Endothelial cell of umbilical vein (primary cell): ENCODE measurements around the gene SAC3D1. TPM values are rescaled to one million over a fixed set of nuclear protein-coding genes. Genes with fewer than 3 reads are reported as not detected.

Experiments
- BruUV-seq: library from RNA; stranded (reverse); fragments of 400-500 nt; replicated peaks from 2 replicates; lab custom pipeline; 2021; lab: Mats Ljungman, UMichigan
- CTCF ChIA-PET: fragments of 300-600, 350-600 bp; sonication (Branson Sonifier 250); formaldehyde crosslinking; loops from one replicate; lab custom pipeline; 2021; ENCODE audit warnings: antibody characterized with exemption, inconsistent platforms; lab: Charles Lee
- POLR2A ChIA-PET: fragments of 300-600, 350-600 bp; sonication (Branson Sonifier 250); formaldehyde crosslinking; loops from one replicate; lab custom pipeline; 2021; ENCODE audit warnings: antibody characterized with exemption, inconsistent platforms; lab: Charles Lee
- DNase-seq: peaks from one replicate; pipeline ENCODE4 v3.0.0-alpha.2; 2011; ENCODE audit warnings: low read depth, low spot score
- FAIRE-seq: peaks from 2 replicates; lab custom pipeline; 2011; peaks lifted over from hg19 to GRCh38; lab: Jason Lieb, UNC
- H2AFZ ChIP-seq: 2 replicates; pipeline ENCODE4 v1.6.0; 2012; ENCODE audit warnings: low read depth, low read length, control low read depth, inconsistent platforms
- H3K27ac ChIP-seq: 2 replicates; pipeline ENCODE4 v1.5.1; 2011; ENCODE audit warnings: low read depth, mild to moderate bottlenecking, control low read depth, low read length, moderate library complexity; ENCODE audit not compliant: insufficient read depth
- H3K27me3 ChIP-seq, 2 experiments: 2 replicates each; pipeline versions ENCODE4 v1.6.0 to v1.6.1; 2011; ENCODE audit warnings: low read length in 2 of 2, mixed read lengths in 1 of 2; ENCODE audit not compliant: control insufficient read depth in 2 of 2, insufficient read depth in 2 of 2
- H3K36me3 ChIP-seq, 2 experiments: 2 replicates in 1 of 2; 3 replicates in 1 of 2; pipeline ENCODE4 v1.5.1; 2011; ENCODE audit warnings: low read length in 2 of 2, mild to moderate bottlenecking in 1 of 2, moderate library complexity in 1 of 2; ENCODE audit not compliant: control insufficient read depth in 2 of 2, insufficient read depth in 2 of 2; ENCODE audit errors: extremely low read depth in 1 of 2
- H3K4me1 ChIP-seq: 3 replicates; pipeline ENCODE4 v1.5.1; 2011; ENCODE audit warnings: mild to moderate bottlenecking, low read length; ENCODE audit not compliant: control insufficient read depth, insufficient read depth; ENCODE audit errors: extremely low read depth
- H3K4me2 ChIP-seq: 2 replicates; pipeline ENCODE4 v1.6.1; 2011; ENCODE audit warnings: low read length, control low read depth, mixed read lengths; ENCODE audit not compliant: insufficient read depth
- H3K4me3 ChIP-seq, 3 experiments: fragments of 200-600 bp in 1 of 3; sonication (generic), shearing (Covaris generic) in 1 of 3; replicated peaks in 1 of 3; 2 replicates each; pipeline ENCODE4 v1.5.1; 2011 to 2016; ENCODE audit warnings: control low read depth in 3 of 3, low read length in 3 of 3, mild to moderate bottlenecking in 2 of 3, inconsistent platforms in 1 of 3, low read depth in 1 of 3, moderate library complexity in 1 of 3; ENCODE audit not compliant: insufficient read depth in 1 of 3
- H3K79me2 ChIP-seq: 2 replicates; pipeline ENCODE4 v1.6.0; 2012; ENCODE audit warnings: low read length, inconsistent platforms; ENCODE audit not compliant: control insufficient read depth, insufficient read depth
- H3K9ac ChIP-seq: replicated peaks from 2 replicates; pipeline ENCODE3; 2011; ENCODE audit warnings: low read length, control low read depth; ENCODE audit not compliant: insufficient read depth; ENCODE audit errors: extremely low read depth
- H3K9me1 ChIP-seq: replicated peaks from 3 replicates; pipeline ENCODE4 v1.6.0; 2011; ENCODE audit warnings: mild to moderate bottlenecking, low read length; ENCODE audit not compliant: control insufficient read depth, insufficient read depth; ENCODE audit errors: extremely low read depth
- H3K9me3 ChIP-seq: replicated peaks from 2 replicates; pipeline ENCODE4 v1.5.1; 2012; ENCODE audit warnings: low read length, inconsistent platforms; ENCODE audit not compliant: control insufficient read depth, insufficient read depth
- H4K20me1 ChIP-seq: replicated peaks from 2 replicates; pipeline ENCODE3; 2011; ENCODE audit warnings: mild to moderate bottlenecking, low read length; ENCODE audit not compliant: control insufficient read depth, insufficient read depth; ENCODE audit errors: extremely low read depth
- CTCF ChIP-seq, 2 donors: IDR thresholded peaks; 1 replicate in 1 of 2; 2 replicates in 1 of 2; pipeline ENCODE4 v1.5.1; 2011; ENCODE audit warnings: low read length in 2 of 2, mild to moderate bottlenecking in 2 of 2, moderate library complexity in 2 of 2, control low read depth in 1 of 2, inconsistent platforms in 1 of 2, low read depth in 1 of 2; ENCODE audit not compliant: insufficient read depth in 1 of 2; ENCODE audit errors: extremely low read depth in 1 of 2
- EZH2 ChIP-seq: IDR thresholded peaks from 2 replicates; pipeline ENCODE4 v1.6.1; 2012; ENCODE audit warnings: borderline replicate concordance, low read depth, mild to moderate bottlenecking, moderate library complexity, low read length, inconsistent platforms; ENCODE audit not compliant: severe bottlenecking
- FOS ChIP-seq: IDR thresholded peaks from 2 replicates; pipeline ENCODE4 v1.6.1; 2011; ENCODE audit warnings: mild to moderate bottlenecking, low read length, moderate library complexity, borderline replicate concordance; ENCODE audit not compliant: insufficient read depth
- GATA2 ChIP-seq: IDR thresholded peaks from 2 replicates; pipeline ENCODE4 v1.7.0; 2011; ENCODE audit warnings: low read depth, mild to moderate bottlenecking, moderate library complexity, mixed read lengths, low read length; ENCODE audit not compliant: insufficient read length, insufficient read depth
- JUN ChIP-seq: IDR thresholded peaks from 2 replicates; pipeline ENCODE4 v1.6.1; 2011; ENCODE audit warnings: borderline replicate concordance, low read depth; ENCODE audit not compliant: insufficient read length, insufficient read depth
- MAX ChIP-seq: IDR thresholded peaks from 2 replicates; pipeline ENCODE4 v1.6.1; 2011; ENCODE audit not compliant: insufficient read depth, insufficient read length
- MYC ChIP-seq: IDR thresholded peaks from one replicate; pipeline ENCODE4 v1.6.1; 2011; ENCODE audit warnings: mild to moderate bottlenecking, low read depth, low read length
- POLR2A ChIP-seq: IDR thresholded peaks from 2 replicates; pipeline ENCODE4 v1.6.1; 2012; ENCODE audit warnings: low read depth, mild to moderate bottlenecking, control low read depth, low read length
- POLR2AphosphoS5 ChIP-seq: IDR thresholded peaks from 2 replicates; pipeline ENCODE4 v1.6.1; 2012; ENCODE audit warnings: low read depth, mild to moderate bottlenecking, control low read depth, low read length, moderate library complexity; ENCODE audit not compliant: insufficient read depth
- dilution Hi-C: fragments of 300-500 bp; cut with MboI; formaldehyde crosslinking; loops from one replicate; pipeline ENCODE4 v1.15.0; 2019; ENCODE audit warnings: low sequenced_read_pairs; ENCODE audit not compliant: extremely low pct_ligation_motif_present
- intact Hi-C: fragments of 100-400 bp; cut with micrococcal nuclease; formaldehyde crosslinking; loops from one replicate; pipeline ENCODE4 v1.10.0; 2022
- polyA plus RNA-seq, 4 experiments: library from polyadenylated mRNA; depleted of rRNA in 3 of 4; stranded (reverse) in 3 of 4; unstranded in 1 of 4; fragments of >200 nt; gene quantifications; 2 replicates each; pipeline versions ENCODE4 v1.2.1 to v1.2.3, GENCODE V29; 2011 to 2012; ENCODE audit warnings: missing spikeins in 1 of 4
- total RNA-seq: library from RNA; stranded (reverse); gene quantifications from 2 replicates; pipeline ENCODE4 v1.2.3, GENCODE V29; 2021

Gene SAC3D1
- total and polyA plus RNA-seq, 2 donors (not counting 3 experiments of a cell fraction or from before 2014, with no cell fraction given) = 16.6 to 17.0 TPM

GRCh38 chr11:65036931-65037330 lies 4.1 kb upstream of the SAC3D1 start:
- Histone ChIP-seq H3K9me1 (no peaks in the 10 kb centered on the region), H3K4me2 (no peak overlapping the region), H3K9me3 (no peaks in the 10 kb centered on the region), H3K4me1 (peaks cover 4% of the 10 kb centered on the region), H3K9ac (no peak overlapping the region), H3K36me3 (peaks cover 4 to 19% of the 10 kb centered on the region in 2 experiments), H3K79me2 (no peaks in the 10 kb centered on the region), H3K4me3 (no peak overlapping the region), H4K20me1 (no peaks in the 10 kb centered on the region), H2AFZ (no peak overlapping the region), H3K27ac (no peak overlapping the region), H3K27me3 (no peaks in the 10 kb centered on the region)
- ChIA-PET CTCF (interaction anchor here (1.2 to 1.9 kb wide), 2 partner anchors 9 to 23 kb away, joined by 5 to 7 read pairs; partner anchors contain the start of gene ARL2), POLR2A (no interaction called here)
- BruUV-seq = no TSS peak
- intact Hi-C loops = no loop called here
- FAIRE-seq (no peak), DNase-seq (no peak)
- TF ChIP-seq EZH2 (no peak), CTCF (IDR thresholded peaks at IDR 0.05; ENCODE audit: extremely low read depth in 1 of 2, insufficient read depth in 1 of 2, low read depth in 1 of 2, low read length in 2 of 2) (no peak), MYC (no peak)
- dilution Hi-C loops = no loop called here

- intact Hi-C loops = loop anchor here (1.0 to 2.0 kb wide), 2 partner anchors 13 to 70 kb away; partner anchors contain the start of genes SNX15 and TM7SF2
- Histone ChIP-seq H3K27me3 (no peaks in the 10 kb centered on the region), H3K79me2 (no peaks in the 10 kb centered on the region), H3K9ac (peak overlapping the region; percentile 74), H4K20me1 (no peaks in the 10 kb centered on the region), H3K9me3 (no peaks in the 10 kb centered on the region), H3K27ac (peak overlapping the region; percentile 66), H3K4me2 (peak overlapping the region; percentile 56), H3K4me1 (peaks cover 9% of the 10 kb centered on the region), H3K9me1 (no peaks in the 10 kb centered on the region), H3K4me3 (peak overlapping the region; percentile 44 to 62 (median 58)), H2AFZ (peak overlapping the region; percentile 97), H3K36me3 (peaks cover 2 to 19% of the 10 kb centered on the region in 2 experiments)
- no TSS peak for BruUV-seq
- DNase-seq (no peak), FAIRE-seq (no peak)
- CTCF ChIA-PET = interaction anchor here (1.1 to 2.1 kb wide), 3 partner anchors 13 to 26 kb away, joined by 4 to 6 read pairs (median 5); partner anchors contain the start of genes ARL2 and SNX15
- TF ChIP-seq MYC (no peak), FOS (no peak), JUN (no peak), GATA2 (no peak), POLR2AphosphoS5 (no peak), EZH2 (no peak), POLR2A (no peak), CTCF (IDR thresholded peaks at IDR 0.05; ENCODE audit: extremely low read depth in 1 of 2, insufficient read depth in 1 of 2, low read depth in 1 of 2, low read length in 2 of 2) (no peak), MAX (no peak)
- dilution Hi-C loops = no loop called here
- POLR2A ChIA-PET = no interaction called here
These were observed 527 bp upstream of the SAC3D1 start for GRCh38 chr11:65040520-65040846.
